ACHN (cell line): ENCODE measurements around the gene BOLA3.
"Not testable (repeated sequence)": the region's sequence is repeated elsewhere in the genome, so short reads cannot be mapped to it uniquely, and the experiment has no call there.

Experiments used
- DNase-seq: peaks from one replicate; pipeline ENCODE4 v3.0.0-alpha.2; 2015
- in situ Hi-C: cut with HindIII; loops from 2 replicates; pipeline ENCODE4 v1.10.0; 2017; ENCODE audit warnings: low sequenced_read_pairs, low pct_ligation_motif_present, low pct_unique_long_range_greater_than_20kb

The BOLA3 gene

DNA sequence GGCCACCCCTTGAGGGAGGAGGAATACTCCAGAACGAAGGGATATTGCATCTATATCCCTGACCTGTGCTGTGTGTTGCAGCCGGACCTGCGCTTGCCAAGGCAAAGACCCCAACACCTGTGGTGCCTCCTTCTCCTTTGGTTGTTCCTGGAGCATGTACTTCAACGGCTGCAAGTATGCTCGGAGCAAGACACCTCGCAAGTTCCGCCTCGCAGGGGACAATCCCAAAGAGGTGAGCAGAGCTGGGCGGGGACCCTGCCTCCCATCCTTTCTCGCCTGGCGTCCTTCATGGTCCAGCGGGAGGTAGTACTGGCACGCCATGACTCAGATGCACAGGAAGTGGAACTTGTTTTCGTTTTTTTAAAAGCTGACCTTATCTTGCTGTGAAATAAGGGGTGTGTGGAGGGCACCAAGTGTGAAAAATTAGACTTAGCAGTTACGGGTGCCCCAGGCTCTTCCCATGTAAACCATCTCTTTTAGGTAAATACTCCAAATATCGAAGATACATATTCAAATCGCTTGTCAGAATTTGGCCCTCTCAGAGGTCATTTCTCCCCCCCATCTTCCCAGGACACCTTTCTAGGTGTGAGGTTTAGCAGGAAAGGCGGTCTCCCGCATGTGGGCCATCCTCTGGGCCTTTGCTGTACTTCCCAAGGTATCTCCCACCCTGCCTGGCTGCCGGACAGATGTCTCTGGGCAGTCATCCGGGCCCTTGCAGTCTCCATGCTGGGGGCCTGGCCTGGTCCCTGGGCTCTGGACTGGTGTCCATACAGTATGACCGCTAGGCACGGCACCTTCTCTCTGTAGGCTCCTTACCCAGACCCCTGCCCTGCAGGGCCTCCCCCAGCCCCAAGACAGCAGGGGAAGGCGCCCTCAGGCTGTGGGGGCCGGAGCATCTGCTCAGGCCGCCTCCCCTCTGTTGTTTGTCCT lies 57.6 kb downstream of the BOLA3 start:
- in situ Hi-C loops, result no loop called here
- no peak for DNase-seq

DNA sequence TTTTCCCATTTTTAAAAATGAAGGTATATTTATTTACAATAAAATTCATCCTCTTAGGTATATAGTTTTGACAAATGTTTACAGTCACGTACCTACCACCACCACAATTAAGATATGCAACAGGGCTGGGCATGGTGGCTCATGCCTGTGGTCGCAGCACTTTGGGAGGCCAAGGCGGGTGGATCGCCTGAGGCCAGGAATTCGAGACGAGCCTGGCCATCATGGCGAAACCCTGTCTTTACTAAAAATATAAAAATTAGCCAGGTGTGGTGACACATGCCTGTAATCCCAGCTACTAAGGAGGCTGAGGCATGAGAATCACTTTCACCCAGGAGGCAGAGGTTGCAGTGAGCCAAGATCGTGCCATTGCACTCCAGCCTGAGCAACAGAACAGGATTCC lies 59.0 kb downstream of the BOLA3 start:
- in situ Hi-C loops, result not testable (repeated sequence)

DNA sequence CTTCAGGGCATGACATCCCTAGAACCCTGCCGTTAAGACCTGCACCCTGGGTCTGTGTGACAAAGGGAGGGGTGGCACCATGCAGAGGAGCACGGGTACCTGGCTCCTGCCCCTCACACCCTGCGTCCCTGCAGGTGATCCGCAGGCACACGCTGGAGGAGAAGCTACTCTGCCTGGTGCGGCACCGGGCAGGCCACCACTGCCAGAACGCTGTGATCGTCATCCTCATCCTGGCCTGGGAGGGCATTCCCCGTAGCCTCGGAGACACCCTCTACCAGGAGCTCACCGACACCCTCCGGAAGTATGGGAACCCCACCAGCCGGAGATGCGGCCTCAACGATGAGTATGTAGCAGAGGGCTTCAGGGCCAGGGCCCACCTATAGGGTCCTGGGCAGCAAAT lies 60.0 kb downstream of the BOLA3 start:
- in situ Hi-C loops, result no loop called here
- DNase-seq, result no peak

More for the DNA sequence above, 59.0 kb downstream of the BOLA3 start:
- DNase-seq, result not testable (repeated sequence)

DNA sequence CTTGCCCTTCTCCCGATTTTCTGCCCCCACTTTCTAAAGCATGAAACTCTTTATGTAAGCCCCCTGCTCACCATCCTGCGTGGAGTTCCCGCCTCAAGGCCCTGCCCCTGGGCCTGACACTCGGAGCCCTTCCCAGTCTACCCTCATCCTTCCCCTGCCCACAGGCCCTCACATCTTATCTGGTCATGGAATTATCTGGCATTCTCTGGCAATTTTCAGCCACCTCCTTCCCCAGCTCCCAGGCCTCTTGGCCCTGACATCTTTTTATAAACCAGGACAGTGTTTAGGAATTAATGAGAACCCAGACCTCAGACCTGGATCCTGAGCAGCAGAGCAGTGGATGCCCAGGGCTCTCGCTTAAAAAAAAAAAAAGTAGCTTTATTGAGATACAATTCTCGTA lies 61.7 kb downstream of the BOLA3 start:
- in situ Hi-C loops, result no loop called here

More for the DNA sequence above, 61.7 kb downstream of the BOLA3 start:
- no peak for DNase-seq
